Measurements from ENCODE around the gene UFD1. TPM values are rescaled to one million over a fixed set of nuclear protein-coding genes. Genes with fewer than 3 reads are reported as not detected.

UFD1 gene
- total RNA-seq, 4 donors from 2014 or later = 27.9 to 56.1 (median 52.5) TPM

- no peak overlapping the region for H3K4me3 ChIP-seq
- WGBS = 63% methylated on average over 3 of the region's 3 CpGs
- no peaks in the 10 kb centered on the region for H3K27me3 ChIP-seq
- no peak for DNase-seq (ENCODE audit: low spot score in 2 of 2)
- H3K27ac ChIP-seq = no peak overlapping the region
- TF ChIP-seq CTCF (IDR thresholded peaks at IDR 0.05) = no peak
- no peak for TF ChIP-seq EP300 (IDR thresholded peaks at IDR 0.05)
- TF ChIP-seq POLR2A (IDR thresholded peaks at IDR 0.05) = no peak
- no peak for TF ChIP-seq POLR2AphosphoS5 (IDR thresholded peaks at IDR 0.05)
- H3K36me3 ChIP-seq = peaks cover 60% of the 10 kb centered on the region
- H3K9me3 ChIP-seq = no peaks in the 10 kb centered on the region
- peaks cover 45% of the 10 kb centered on the region for H3K4me1 ChIP-seq
Observed at GRCh38 chr22:19473578-19473977, 5.4 kb downstream of the UFD1 start.

DNA sequence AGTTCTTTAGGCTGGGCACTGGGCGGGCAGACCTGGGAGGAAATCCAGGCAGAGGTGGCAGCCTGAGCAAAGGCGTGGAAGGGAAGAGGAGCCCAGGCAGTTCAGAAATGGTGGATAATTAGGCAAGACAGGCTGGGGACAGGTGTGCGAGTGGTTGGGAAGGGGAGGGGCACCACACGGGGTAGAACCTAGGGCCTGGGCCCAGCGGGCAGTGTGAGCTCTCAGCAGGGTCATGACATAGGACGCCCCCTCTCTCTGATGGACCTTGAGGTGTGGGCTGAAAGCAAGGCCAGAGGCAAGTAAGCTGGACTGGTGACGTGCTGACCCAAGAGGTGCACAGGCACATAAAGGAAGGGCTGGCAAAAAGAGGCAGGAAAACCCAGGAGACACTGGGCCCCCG is 6.8 kb downstream of the UFD1 start:
- DNase-seq (ENCODE audit: low spot score in 2 of 2) = no peak
- no peaks in the 10 kb centered on the region for H3K9me3 ChIP-seq
- H3K27ac ChIP-seq = no peak overlapping the region
- H3K27me3 ChIP-seq = no peaks in the 10 kb centered on the region
- peaks cover 74% of the 10 kb centered on the region for H3K36me3 ChIP-seq
- TF ChIP-seq POLR2A (IDR thresholded peaks at IDR 0.05) (no peak), POLR2AphosphoS5 (IDR thresholded peaks at IDR 0.05) (no peak), EP300 (IDR thresholded peaks at IDR 0.05) (no peak), CTCF (IDR thresholded peaks at IDR 0.05) (no peak)
- peaks cover 35% of the 10 kb centered on the region for H3K4me1 ChIP-seq
- 89% methylated on average over 8 of the region's 8 CpGs for WGBS
- H3K4me3 ChIP-seq = no peak overlapping the region

DNA sequence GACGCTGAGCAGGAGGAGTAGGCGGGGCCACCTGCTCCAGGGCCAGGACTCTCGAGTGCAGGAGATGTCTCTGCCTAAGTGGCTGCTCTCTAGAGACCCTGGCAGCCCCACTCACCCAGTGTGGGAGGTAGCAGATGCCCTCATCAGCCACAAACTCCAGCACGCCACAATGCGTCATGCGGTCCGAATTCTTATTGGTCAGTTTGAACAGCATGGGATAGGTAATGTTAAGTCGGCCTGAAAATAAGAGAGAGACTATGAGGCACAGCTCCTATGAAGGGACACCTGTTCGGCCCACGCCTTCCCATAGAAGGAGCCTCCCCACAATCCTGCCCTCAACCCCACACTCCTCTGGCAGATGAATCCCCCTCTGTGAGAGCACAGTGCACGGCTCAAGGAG is 7.4 kb downstream of the UFD1 start:
- no peaks in the 10 kb centered on the region for H3K27me3 ChIP-seq
- H3K9me3 ChIP-seq = no peaks in the 10 kb centered on the region
- no peak for TF ChIP-seq POLR2A (IDR thresholded peaks at IDR 0.05)
- no peak for TF ChIP-seq POLR2AphosphoS5 (IDR thresholded peaks at IDR 0.05)
- no peak for TF ChIP-seq EP300 (IDR thresholded peaks at IDR 0.05)
- no peak for TF ChIP-seq CTCF (IDR thresholded peaks at IDR 0.05)
- no peak overlapping the region for H3K4me3 ChIP-seq
- peaks cover 81% of the 10 kb centered on the region for H3K36me3 ChIP-seq
- WGBS = 94% methylated on average over 11 of the region's 11 CpGs
- H3K27ac ChIP-seq = no peak overlapping the region
- DNase-seq (ENCODE audit: low spot score in 2 of 2) = no peak
- H3K4me1 ChIP-seq = peaks cover 29% of the 10 kb centered on the region

DNA sequence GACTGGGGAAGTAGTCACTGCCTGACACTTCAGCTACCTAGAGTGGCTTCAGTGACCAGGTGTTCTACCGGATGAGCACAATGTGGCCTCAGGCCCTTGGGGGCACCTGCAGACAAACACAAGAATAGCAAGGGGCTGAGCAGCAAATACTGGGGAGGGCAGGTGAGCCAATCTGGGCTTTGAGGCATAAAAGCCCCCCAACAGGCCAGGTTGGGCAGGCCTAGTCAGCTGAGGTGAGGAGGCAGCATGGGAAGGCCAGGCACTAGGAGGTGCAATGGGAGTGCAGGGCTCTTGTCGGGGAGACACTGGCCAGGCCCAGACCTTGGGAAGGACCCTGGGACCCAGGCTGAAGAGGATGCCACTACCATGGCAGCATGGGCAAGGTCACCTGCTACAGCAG is 9.0 kb downstream of the UFD1 start:
- Histone ChIP-seq H3K27ac (no peak overlapping the region), H3K27me3 (no peaks in the 10 kb centered on the region), H3K9me3 (no peaks in the 10 kb centered on the region), H3K4me3 (no peak overlapping the region), H3K4me1 (peaks cover 13% of the 10 kb centered on the region), H3K36me3 (peaks cover 96% of the 10 kb centered on the region)
- WGBS = 89% methylated on average over 2 of the region's 2 CpGs
- no peak for DNase-seq (ENCODE audit: low spot score in 2 of 2)
- TF ChIP-seq EP300 (IDR thresholded peaks at IDR 0.05) = no peak
- no peak for TF ChIP-seq POLR2AphosphoS5 (IDR thresholded peaks at IDR 0.05)
- TF ChIP-seq POLR2A (IDR thresholded peaks at IDR 0.05) = no peak
- TF ChIP-seq CTCF (IDR thresholded peaks at IDR 0.05) = no peak

DNA sequence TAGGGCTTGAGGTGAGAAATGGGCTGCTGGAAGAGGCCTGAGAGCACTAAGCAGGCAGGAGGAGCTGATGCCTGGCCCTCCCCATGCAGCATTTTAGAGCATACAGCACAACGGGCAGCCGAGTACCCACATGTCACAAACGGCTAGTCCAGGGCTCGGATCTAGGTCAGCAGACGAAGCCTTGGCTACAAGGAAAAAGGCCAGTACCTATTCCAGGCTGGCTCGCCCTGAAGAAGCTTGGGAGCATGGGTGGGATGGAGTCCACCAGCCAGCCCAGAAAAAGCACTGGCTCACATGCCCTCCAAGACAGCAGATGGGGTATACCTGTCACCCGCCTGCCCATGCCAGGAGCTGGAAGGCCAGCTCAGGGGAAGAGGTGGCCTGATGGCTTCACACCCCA is 9.6 kb downstream of the UFD1 start:
- 92% methylated on average over 7 of the region's 7 CpGs for WGBS
- Histone ChIP-seq H3K27me3 (no peaks in the 10 kb centered on the region), H3K9me3 (no peaks in the 10 kb centered on the region), H3K4me1 (peaks cover 7% of the 10 kb centered on the region), H3K4me3 (no peak overlapping the region), H3K36me3 (peaks cover 97% of the 10 kb centered on the region), H3K27ac (no peak overlapping the region)
- no peak for TF ChIP-seq POLR2AphosphoS5 (IDR thresholded peaks at IDR 0.05)
- TF ChIP-seq POLR2A (IDR thresholded peaks at IDR 0.05) = no peak
- no peak for TF ChIP-seq EP300 (IDR thresholded peaks at IDR 0.05)
- no peak for TF ChIP-seq CTCF (IDR thresholded peaks at IDR 0.05)
- DNase-seq (ENCODE audit: low spot score in 2 of 2) = no peak
